NCI-H748 treated with DMSO at 0.1 percent for 48 hours (cell line): ENCODE results near the gene CBX3.
"Not testable (repeated sequence)": the region's sequence is repeated elsewhere in the genome, so short reads cannot be mapped to it uniquely, and the experiment has no call there.

Experiments
- DNase-seq: peaks from one replicate; lab custom pipeline; 2025; lab: John Stamatoyannopoulos, UW

The CBX3 gene

GRCh38 chr7:26188206-26188956, 13.2 kb upstream of the CBX3 start:
- DNase-seq, result no peak

DNA sequence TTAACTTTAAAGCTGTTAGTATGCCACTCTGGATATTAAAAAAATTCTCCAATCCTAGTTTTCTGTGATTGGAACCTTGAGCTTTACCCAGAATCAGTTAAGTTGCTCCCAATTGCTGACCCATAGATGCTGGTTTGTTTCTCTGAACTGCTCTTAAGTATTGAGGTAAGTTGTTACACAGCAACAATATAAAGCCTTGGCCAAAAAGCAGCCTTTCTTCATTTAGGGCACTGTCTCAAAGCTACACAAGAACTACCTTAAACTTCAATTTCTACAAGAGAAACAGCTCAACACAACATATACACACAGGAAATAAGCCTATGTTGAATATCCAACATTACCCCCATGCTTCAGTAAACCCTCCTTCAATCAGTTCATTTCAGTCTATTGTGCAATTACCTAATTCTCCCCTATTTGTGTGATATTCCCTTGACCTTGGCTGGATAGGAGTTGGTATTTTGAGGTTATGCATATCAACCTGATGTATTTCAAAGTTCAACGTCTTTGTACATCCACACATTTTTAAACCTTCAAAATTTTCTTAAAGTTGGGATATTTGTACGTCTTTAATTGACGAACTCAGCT, 12.5 kb upstream of the CBX3 start:
- no peak for DNase-seq

DNA sequence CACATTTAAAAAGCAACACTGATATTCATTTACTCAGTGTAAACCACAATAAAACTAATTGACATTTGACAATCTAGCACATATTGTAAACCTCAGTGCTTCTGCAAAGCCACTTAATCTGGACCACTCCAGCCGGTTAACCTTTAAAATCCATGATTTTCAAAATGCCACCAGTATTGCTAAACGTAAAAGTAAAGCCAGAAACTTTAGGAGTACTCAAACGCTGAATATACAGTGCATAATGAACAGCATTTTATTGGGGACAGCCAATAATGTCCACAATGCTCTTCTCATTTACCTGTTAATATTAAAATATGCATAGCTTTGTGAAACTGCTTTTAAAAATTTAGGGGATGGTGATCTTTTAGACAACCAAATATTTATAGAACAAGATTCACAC, 11.8 kb upstream of the CBX3 start:
- no peak for DNase-seq

DNA sequence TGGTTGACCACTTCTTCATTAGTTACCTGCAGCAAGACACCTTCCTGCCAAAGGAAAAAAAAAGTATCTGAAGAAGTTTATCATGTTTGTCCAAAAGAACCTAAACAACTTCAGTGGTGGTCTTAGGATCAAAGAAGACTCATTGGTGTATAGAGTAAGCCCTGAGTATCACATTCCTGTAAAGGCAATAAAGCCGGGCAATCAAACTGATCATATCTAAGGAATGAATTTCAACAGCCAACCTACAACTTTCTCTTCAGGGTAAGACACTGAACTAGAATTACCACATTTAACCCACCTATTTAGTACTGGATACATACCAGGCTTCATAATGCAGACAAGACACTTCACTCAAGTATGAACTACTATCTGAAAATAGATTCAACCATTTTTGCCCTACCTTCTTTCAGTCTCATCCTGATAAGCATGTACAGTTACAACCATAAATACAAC, 11.1 kb upstream of the CBX3 start:
- DNase-seq, result no peak

GRCh38 chr7:26191233-26191973, 10.1 kb upstream of the CBX3 start:
- no peak for DNase-seq

DNA sequence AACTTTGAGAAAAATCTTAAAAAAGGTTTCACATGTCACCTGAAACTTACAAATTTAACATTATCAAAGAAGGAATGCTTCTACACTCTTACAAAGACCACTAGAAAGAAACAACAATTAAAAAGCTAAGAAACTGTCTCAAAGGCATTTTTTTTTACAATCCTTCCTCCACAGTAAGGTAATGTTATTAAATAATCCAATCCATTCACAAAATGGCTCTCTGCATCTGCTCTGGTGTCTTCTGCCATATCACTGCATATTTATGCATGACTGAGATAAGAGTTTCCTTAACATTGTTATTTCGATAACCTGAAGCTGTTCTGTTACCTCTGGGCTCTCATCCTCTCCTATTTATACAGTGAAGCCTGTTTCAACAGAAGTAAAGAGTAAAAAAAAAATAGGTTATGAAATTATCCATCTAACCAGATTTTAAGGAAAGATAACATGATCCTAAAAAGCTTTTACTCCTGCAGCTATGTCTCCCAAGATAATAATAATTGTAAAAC, 9.5 kb upstream of the CBX3 start:
- no peak for DNase-seq

DNA sequence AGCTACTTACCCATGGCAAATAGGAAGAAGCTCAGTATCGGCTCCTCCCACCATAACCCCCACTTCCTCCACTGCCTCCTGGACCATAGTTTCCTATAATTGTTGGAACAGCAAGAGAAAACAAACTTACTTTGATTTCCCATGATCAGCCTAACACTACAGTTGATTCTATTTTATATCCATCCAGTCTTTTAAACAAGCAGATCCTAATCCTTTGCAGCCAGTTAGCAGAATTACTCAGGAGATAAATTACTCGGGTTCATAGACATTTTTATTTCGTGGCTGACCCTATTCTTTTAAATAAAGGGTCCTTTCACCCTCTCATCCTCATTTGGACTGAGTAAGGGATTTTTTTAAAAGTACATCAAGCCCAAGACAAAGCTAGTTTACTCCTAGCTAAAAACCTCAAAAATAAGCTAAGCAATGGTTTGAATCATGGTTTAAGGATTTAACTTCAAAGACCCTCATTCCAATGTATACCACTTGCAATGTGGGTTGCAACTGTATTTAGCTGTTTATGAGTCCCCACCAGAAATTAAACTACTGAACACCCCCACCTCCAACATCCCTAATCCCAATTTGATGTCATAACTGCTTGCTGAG, 9.0 kb upstream of the CBX3 start:
- DNase-seq, result no peak

- no peak for DNase-seq
Observed at GRCh38 chr7:26193432-26194207, 7.9 kb upstream of the CBX3 start.

GRCh38 chr7:26194764-26195163, 6.8 kb upstream of the CBX3 start:
- DNase-seq, result not testable (repeated sequence)

DNA sequence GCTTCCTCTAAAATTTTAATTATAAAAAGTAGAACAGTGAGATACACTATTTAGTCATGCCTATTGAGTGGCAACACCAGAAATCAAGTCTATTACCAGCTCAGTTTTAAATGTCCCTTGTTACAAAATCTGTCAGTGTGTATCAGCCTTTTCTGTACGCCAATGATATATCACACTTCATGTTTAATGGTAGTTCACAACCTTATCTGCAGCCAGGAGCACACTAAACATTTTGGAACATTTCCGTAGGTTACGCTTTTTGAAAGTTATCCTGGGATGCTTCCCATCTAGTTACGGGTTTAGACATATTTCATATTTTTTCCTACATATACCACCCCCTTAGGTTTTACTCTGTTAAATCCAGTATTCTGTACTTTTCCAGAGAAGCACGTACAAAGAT, 6.4 kb upstream of the CBX3 start:
- DNase-seq, result no peak

DNA sequence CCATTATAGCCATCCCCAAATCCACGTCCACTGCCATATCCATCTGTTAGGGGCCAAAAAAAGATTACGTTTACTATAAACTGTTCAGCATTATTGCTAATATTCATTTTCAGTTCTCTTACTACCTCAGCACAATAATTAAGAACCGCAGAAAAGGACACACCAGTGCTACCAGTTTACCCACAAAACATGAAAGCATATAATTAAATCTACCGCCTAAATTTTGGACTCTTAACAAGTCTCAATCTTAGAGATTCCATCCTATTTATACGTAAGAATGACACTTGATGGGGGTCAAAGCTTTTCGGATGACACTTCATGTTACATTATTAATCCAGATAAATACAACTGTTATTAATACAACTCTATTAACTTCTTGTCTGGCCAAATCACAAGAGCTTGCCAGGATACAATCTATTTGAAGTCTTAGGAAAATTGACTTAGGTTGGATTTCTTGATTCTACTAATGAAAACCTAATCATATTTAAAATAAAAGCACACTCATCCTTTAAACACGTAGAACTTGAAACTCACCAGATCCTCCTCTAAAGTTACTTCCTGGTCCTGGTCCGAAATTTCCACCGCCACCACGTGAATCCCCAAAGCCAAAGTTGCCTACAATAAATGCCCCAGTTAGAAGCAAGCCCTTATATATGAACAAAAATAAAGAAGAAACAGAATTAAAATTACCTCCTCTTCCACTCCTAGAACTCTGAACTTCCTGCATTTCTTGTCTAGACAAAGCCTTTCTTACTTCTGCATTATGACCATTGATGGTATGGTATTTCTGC, 5.5 kb upstream of the CBX3 start:
- DNase-seq, result no peak

- DNase-seq, result no peak
Observed at GRCh38 chr7:26197153-26198115, 4.1 kb upstream of the CBX3 start.

- no peak for DNase-seq
Observed at GRCh38 chr7:26198133-26198780, 3.3 kb upstream of the CBX3 start.

GRCh38 chr7:26198781-26199169, 2.8 kb upstream of the CBX3 start:
- no peak for DNase-seq

DNA sequence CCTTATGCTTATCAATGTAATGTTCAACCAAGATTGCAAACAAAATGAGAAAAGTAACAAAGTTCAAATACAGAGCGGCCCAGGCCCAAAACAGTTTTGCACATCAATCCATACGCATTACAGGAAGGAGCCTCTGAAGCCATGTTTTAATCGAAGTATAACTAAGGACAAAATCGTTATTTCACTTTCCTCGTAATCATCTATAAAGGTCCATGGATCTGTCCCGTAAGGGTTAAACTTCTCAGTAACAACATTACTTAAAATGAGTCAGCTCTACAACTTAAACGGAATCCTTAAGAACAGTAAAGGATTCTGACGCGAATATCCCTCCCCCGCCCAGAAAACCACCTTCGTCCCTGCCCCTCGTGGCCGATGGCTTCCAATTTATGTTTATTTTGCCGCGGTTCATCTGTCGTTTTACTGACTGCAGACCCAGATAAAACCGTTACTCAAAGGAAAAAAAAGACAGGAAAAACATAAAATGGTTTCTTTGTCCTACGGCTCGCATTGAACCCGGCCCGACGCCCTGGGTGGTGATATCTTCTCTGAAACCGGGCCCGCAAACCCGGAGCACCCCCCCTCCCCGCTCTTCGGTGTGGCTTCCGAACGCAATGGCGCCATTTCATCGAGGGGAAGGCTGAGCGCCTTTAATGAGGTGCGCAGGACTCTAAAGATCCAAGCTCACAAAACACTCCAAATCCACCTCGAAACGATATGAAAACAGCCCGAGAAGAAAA, 2.1 kb upstream of the CBX3 start:
- peak; percentile 61 for DNase-seq

DNA sequence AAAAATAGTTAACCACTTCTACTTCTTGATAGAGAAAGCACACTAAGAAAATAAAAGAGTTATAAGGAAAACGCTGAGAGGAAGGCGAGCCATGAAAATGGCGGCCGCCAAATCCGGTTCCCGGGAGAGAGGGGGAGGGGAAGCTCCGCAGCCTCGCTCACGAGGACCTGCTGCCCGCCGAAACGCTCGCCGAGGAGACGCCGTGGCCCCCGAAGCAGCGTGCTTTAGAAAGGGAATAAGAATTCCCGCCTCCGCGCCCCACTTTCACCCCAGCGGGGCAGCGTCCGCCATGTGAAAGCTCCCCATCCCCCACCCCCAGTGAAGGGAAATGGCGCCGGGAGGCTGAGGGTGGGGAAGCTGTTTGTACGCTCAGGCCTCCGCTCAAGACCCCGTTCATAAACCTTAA, 1.5 kb upstream of the CBX3 start:
- DNase-seq, result peak; percentile 62

DNA sequence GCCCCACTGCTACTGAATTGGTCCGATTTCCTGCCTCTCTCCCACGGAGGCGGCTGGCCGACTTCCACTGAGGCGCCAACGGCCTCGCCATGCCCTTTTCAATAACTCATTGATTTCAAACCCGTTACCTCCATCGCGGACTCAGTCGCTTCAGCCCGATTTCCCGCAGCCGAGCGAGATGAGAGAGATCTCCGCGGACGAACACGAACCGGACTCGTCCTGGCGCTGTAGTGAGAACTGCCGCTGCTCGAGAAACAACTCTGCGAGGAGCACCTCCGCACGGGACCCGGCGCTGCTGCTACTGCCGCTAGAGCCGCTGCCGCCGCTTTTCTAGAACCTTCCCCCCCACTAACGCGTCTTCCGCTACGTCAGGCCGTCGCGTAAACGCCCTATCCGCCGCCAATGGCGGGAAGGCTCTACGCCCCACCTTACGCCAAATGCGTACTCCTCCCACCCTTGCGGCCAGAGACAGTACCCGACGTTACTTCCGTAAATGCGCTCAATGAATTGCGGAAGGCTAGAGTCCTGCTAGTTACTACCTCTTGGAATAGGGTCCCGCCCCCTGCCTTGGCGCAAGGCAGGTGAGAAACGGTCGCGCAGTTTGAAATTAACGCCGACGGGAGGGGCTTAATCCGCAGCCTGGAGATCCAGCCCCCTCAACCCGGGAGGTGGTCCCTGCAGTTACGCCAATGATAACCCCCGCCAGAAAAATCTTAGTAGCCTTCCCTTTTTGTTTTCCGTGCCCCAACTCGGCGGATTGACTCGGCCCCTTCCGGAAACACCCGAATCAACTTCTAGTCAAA, 900 bp upstream of the CBX3 start, which contains the start of gene HNRNPA2B1:
TSS of gene HNRNPA2B1 (minus strand) at position 303 of the 803 bp plus-strand sequence. CDS start at position 134, 169 bp downstream.
- peak; percentile 96 for DNase-seq
